ENCODE results near the gene RAP2C.

The RAP2C gene

DNA sequence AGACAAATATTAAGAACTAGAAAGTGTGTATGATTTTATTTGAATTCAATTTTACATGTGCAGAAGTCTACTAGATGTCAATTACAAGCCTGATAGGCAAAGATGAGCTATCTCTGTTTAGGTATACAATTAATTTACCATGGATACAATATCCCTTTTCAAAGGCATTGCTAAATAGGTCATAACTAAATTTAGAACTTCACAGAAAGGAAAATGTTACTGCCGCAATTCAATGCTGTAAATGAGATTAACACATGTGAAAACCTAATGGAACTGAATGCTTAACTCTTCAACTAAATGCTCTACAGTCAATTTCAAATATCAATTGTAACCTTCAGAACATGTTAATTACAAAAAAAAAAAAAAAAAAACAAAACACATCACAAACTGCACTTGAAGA is 14.6 kb downstream of the RAP2C start:
- no peak for DNase-seq
- H2BK120ac ChIP-seq (ENCODE audit: insufficient read depth, low read length, poor library complexity), result no peak overlapping the region
- no peak overlapping the region for H3K4me3 ChIP-seq (ENCODE audit: low read depth, low read length)
- no peak overlapping the region for H2AK5ac ChIP-seq (ENCODE audit: low read length)
- no peak overlapping the region for H4K91ac ChIP-seq (ENCODE audit: low read depth, low read length)
- peaks cover 0 to 2% of the 10 kb centered on the region in 2 experiments for H3K4me1 ChIP-seq (ENCODE audit: control insufficient read depth in 1 of 2, insufficient read depth in 2 of 2, low read length in 2 of 2)
- H2AFZ ChIP-seq (ENCODE audit: insufficient read depth, low read length, poor library complexity), result no peak overlapping the region
- H3K27me3 ChIP-seq (ENCODE audit: insufficient read depth, low read length), result no peaks in the 10 kb centered on the region
- no peak overlapping the region for H3K9ac ChIP-seq (ENCODE audit: low read length)
- no peak overlapping the region for H4K8ac ChIP-seq (ENCODE audit: low read depth, low read length)
- no peaks in the 10 kb centered on the region for H3K79me2 ChIP-seq (ENCODE audit: control insufficient read depth, insufficient read depth, low read length, poor library complexity)
- no peak overlapping the region for H3K23ac ChIP-seq (ENCODE audit: low read length)
- no peak overlapping the region for H3K4me2 ChIP-seq (ENCODE audit: low read length)
- H2BK5ac ChIP-seq (ENCODE audit: low read depth, low read length, poor library complexity), result no peak overlapping the region
- no peaks in the 10 kb centered on the region for H3K9me3 ChIP-seq (ENCODE audit: insufficient read depth, low read depth, low read length)
- no peak overlapping the region for H3K18ac ChIP-seq (ENCODE audit: low read length)
- H4K12ac ChIP-seq (ENCODE audit: low read depth, low read length), result no peak overlapping the region
- H3K36me3 ChIP-seq (ENCODE audit: control insufficient read depth in 1 of 2, insufficient read depth in 2 of 2, low read length in 2 of 2), result no peaks in the 10 kb centered on the region
- H3K4ac ChIP-seq (ENCODE audit: low read depth, low read length), result no peak overlapping the region
- H2BK12ac ChIP-seq (ENCODE audit: low read length), result no peak overlapping the region
- no peak overlapping the region for H3K27ac ChIP-seq (ENCODE audit: low read depth, low read length)
- no peaks in the 10 kb centered on the region for H3K79me1 ChIP-seq (ENCODE audit: low read length)
- H3K14ac ChIP-seq (ENCODE audit: low read length), result no peak overlapping the region
- no CpG with 5 or more reads among the region's 1 CpG for WGBS (ENCODE audit: extremely low coverage, insufficient coverage, insufficient read length)

DNA sequence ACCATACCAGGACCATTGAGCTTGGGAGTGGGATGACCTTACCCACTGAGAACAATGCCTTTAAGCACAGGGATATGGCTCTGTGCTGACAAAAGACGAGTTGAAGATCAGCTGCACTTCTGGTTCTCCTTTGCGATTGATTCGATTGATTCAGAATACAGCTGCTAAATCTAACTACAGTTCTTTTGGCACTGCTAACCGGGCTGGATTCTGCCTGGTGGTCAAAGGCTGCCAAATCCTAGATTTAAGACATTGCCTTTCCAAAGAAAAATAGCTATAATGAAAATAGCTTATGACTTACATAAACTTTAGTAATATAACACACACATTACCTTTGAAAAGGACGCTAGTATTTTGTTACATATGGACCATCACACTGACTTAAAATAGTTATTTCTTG is 18.3 kb downstream of the RAP2C start:
- Histone ChIP-seq H4K91ac (ENCODE audit: low read depth, low read length) (no peak overlapping the region), H3K79me2 (ENCODE audit: control insufficient read depth, insufficient read depth, low read length, poor library complexity) (no peaks in the 10 kb centered on the region), H2AK5ac (ENCODE audit: low read length) (no peak overlapping the region), H3K79me1 (ENCODE audit: low read length) (no peaks in the 10 kb centered on the region), H2BK5ac (ENCODE audit: low read depth, low read length, poor library complexity) (no peak overlapping the region), H2BK120ac (ENCODE audit: insufficient read depth, low read length, poor library complexity) (no peak overlapping the region), H3K9me3 (ENCODE audit: insufficient read depth, low read depth, low read length) (no peaks in the 10 kb centered on the region), H3K27ac (ENCODE audit: low read depth, low read length) (no peak overlapping the region), H3K23ac (ENCODE audit: low read length) (no peak overlapping the region), H4K8ac (ENCODE audit: low read depth, low read length) (no peak overlapping the region), H3K4ac (ENCODE audit: low read depth, low read length) (no peak overlapping the region), H4K12ac (ENCODE audit: low read depth, low read length) (no peak overlapping the region), H3K9ac (ENCODE audit: low read length) (no peak overlapping the region), H2AFZ (ENCODE audit: insufficient read depth, low read length, poor library complexity) (no peak overlapping the region), H2BK12ac (ENCODE audit: low read length) (no peak overlapping the region), H3K36me3 (ENCODE audit: control insufficient read depth in 1 of 2, insufficient read depth in 2 of 2, low read length in 2 of 2) (no peaks in the 10 kb centered on the region), H3K27me3 (ENCODE audit: insufficient read depth, low read length) (no peaks in the 10 kb centered on the region), H3K4me3 (ENCODE audit: low read depth, low read length) (no peak overlapping the region), H3K14ac (ENCODE audit: low read length) (no peak overlapping the region), H3K4me2 (ENCODE audit: low read length) (no peak overlapping the region), H3K18ac (ENCODE audit: low read length) (no peak overlapping the region), H3K4me1 (ENCODE audit: control insufficient read depth in 1 of 2, insufficient read depth in 2 of 2, low read length in 2 of 2) (no peaks in the 10 kb centered on the region)
- no CpG with 5 or more reads among the region's 5 CpGs for WGBS (ENCODE audit: extremely low coverage, insufficient coverage, insufficient read length)
- no peak for DNase-seq

DNA sequence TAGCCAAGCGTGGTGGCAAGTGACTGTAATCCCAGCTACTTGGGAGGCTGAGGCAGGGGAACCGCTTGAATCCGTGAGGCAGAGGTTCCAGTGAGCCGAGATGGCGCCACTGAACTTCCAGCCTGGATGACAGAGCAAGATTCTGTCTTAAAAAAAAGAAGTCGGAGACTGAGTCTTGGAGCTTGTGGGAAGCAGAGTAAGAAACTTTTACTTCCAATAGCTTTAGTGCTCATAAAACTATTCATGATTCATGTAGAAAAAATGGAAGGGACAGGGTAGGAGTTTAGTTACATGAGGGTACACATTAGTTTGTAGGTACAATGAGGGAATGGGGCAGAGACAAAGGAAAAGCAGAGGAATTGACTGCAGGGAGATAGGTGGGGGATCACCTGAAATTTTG is 19.3 kb downstream of the RAP2C start:
- no peak overlapping the region for H3K14ac ChIP-seq (ENCODE audit: low read length)
- H2AK5ac ChIP-seq (ENCODE audit: low read length), result no peak overlapping the region
- no peak overlapping the region for H3K4me3 ChIP-seq (ENCODE audit: low read depth, low read length)
- no peaks in the 10 kb centered on the region for H3K9me3 ChIP-seq (ENCODE audit: insufficient read depth, low read depth, low read length)
- H2BK12ac ChIP-seq (ENCODE audit: low read length), result no peak overlapping the region
- no peak overlapping the region for H2AFZ ChIP-seq (ENCODE audit: insufficient read depth, low read length, poor library complexity)
- H3K4ac ChIP-seq (ENCODE audit: low read depth, low read length), result no peak overlapping the region
- no peaks in the 10 kb centered on the region for H3K27me3 ChIP-seq (ENCODE audit: insufficient read depth, low read length)
- H3K79me2 ChIP-seq (ENCODE audit: control insufficient read depth, insufficient read depth, low read length, poor library complexity), result no peaks in the 10 kb centered on the region
- no peak overlapping the region for H3K9ac ChIP-seq (ENCODE audit: low read length)
- H3K23ac ChIP-seq (ENCODE audit: low read length), result no peak overlapping the region
- DNase-seq, result peak; percentile 7 to 64
- no peak overlapping the region for H4K12ac ChIP-seq (ENCODE audit: low read depth, low read length)
- H3K18ac ChIP-seq (ENCODE audit: low read length), result no peak overlapping the region
- H4K91ac ChIP-seq (ENCODE audit: low read depth, low read length), result no peak overlapping the region
- no CpG with 5 or more reads among the region's 6 CpGs for WGBS (ENCODE audit: extremely low coverage, insufficient coverage, insufficient read length)
- H3K36me3 ChIP-seq (ENCODE audit: control insufficient read depth in 1 of 2, insufficient read depth in 2 of 2, low read length in 2 of 2), result no peaks in the 10 kb centered on the region
- H3K79me1 ChIP-seq (ENCODE audit: low read length), result no peaks in the 10 kb centered on the region
- no peak overlapping the region for H2BK5ac ChIP-seq (ENCODE audit: low read depth, low read length, poor library complexity)
- H2BK120ac ChIP-seq (ENCODE audit: insufficient read depth, low read length, poor library complexity), result no peak overlapping the region
- no peak overlapping the region for H4K8ac ChIP-seq (ENCODE audit: low read depth, low read length)
- no peaks in the 10 kb centered on the region for H3K4me1 ChIP-seq (ENCODE audit: control insufficient read depth in 1 of 2, insufficient read depth in 2 of 2, low read length in 2 of 2)
- no peak overlapping the region for H3K4me2 ChIP-seq (ENCODE audit: low read length)
- no peak overlapping the region for H3K27ac ChIP-seq (ENCODE audit: low read depth, low read length)

DNA sequence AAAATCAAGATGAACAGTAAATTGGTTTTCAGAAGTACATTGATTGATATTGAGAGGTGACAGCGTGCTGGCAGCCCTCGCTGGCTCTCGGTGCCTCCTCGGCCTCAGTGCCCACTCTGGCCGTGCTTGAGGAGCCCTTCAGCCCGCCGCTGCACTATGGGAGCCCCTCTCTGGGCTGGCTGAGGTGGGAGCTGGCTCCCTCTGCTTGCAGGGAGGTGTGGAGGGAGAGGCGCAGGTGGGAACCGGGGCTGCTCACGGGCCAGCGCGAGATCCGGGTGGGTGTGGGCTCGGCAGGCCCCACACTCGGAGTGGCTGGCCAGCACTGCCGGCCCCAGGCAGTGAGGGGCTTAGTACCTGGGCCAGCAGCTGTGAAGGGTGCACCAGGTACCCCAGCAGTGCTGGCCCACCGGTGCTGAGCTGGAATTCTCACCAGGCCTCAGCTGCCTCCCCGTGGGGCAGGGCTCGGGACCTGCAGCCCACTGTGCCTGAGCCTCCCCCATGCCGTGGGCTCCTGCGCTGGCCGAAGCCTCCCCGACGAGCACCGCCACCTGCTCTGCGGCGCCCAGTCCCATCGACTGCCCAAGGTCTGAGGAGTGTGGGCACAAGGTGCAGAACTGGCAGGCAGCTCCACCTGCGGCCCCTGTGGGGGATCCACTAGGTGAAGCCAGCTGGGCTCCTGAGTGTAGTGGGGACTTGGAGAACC is 25.2 kb downstream of the RAP2C start:
- H3K79me2 ChIP-seq (ENCODE audit: control insufficient read depth, insufficient read depth, low read length, poor library complexity), result no peaks in the 10 kb centered on the region
- H2BK5ac ChIP-seq (ENCODE audit: low read depth, low read length, poor library complexity), result no peak overlapping the region
- no peak overlapping the region for H2BK12ac ChIP-seq (ENCODE audit: low read length)
- no peak overlapping the region for H3K14ac ChIP-seq (ENCODE audit: low read length)
- no peak overlapping the region for H3K4me2 ChIP-seq (ENCODE audit: low read length)
- no peak overlapping the region for H3K18ac ChIP-seq (ENCODE audit: low read length)
- H3K4me3 ChIP-seq (ENCODE audit: low read depth, low read length), result no peak overlapping the region
- no peak overlapping the region for H3K23ac ChIP-seq (ENCODE audit: low read length)
- H3K4ac ChIP-seq (ENCODE audit: low read depth, low read length), result no peak overlapping the region
- H4K91ac ChIP-seq (ENCODE audit: low read depth, low read length), result no peak overlapping the region
- no peak overlapping the region for H2AK5ac ChIP-seq (ENCODE audit: low read length)
- no peak overlapping the region for H2AFZ ChIP-seq (ENCODE audit: insufficient read depth, low read length, poor library complexity)
- no peak overlapping the region for H3K27ac ChIP-seq (ENCODE audit: low read depth, low read length)
- no peak overlapping the region for H4K8ac ChIP-seq (ENCODE audit: low read depth, low read length)
- no peak overlapping the region for H3K9ac ChIP-seq (ENCODE audit: low read length)
- H4K12ac ChIP-seq (ENCODE audit: low read depth, low read length), result no peak overlapping the region
- no peaks in the 10 kb centered on the region for H3K36me3 ChIP-seq (ENCODE audit: control insufficient read depth in 1 of 2, insufficient read depth in 2 of 2, low read length in 2 of 2)
- WGBS (ENCODE audit: extremely low coverage, insufficient coverage, insufficient read length), result no CpG with 5 or more reads among the region's 29 CpGs
- H3K79me1 ChIP-seq (ENCODE audit: low read length), result no peaks in the 10 kb centered on the region
- no peak for DNase-seq
- no peaks in the 10 kb centered on the region for H3K27me3 ChIP-seq (ENCODE audit: insufficient read depth, low read length)
- no peaks in the 10 kb centered on the region for H3K4me1 ChIP-seq (ENCODE audit: control insufficient read depth in 1 of 2, insufficient read depth in 2 of 2, low read length in 2 of 2)
- peaks cover 2% of the 10 kb centered on the region for H3K9me3 ChIP-seq (ENCODE audit: insufficient read depth, low read depth, low read length)
- no peak overlapping the region for H2BK120ac ChIP-seq (ENCODE audit: insufficient read depth, low read length, poor library complexity)

Measured in trophoblast cell (in vitro differentiated cells and primary cell).